ENCODE measurements around the gene MEPE. TPM values are rescaled to one million over a fixed set of nuclear protein-coding genes. Genes with fewer than 3 reads are reported as not detected.
A peak's percentile ranks its signal among the peaks of the same experiment; 100 is the strongest.
"Not testable (repeated sequence)": the region's sequence is repeated elsewhere in the genome, so short reads cannot be mapped to it uniquely, and the experiment has no call there.

The MEPE gene
- total and polyA plus RNA-seq, 2 experiments from 2014 or later = not detected

GRCh38 chr4:87884976-87885549 is 52.3 kb downstream of the MEPE start:
- no peaks in the 10 kb centered on the region for H3K36me3 ChIP-seq
- H3K4me3 ChIP-seq = no peak overlapping the region
- no peak for DNase-seq (ENCODE audit: low read depth in 1 of 2, low spot score in 1 of 2)
- H3K27me3 ChIP-seq = no peaks in the 10 kb centered on the region
- no peak for TF ChIP-seq CTCF (IDR thresholded peaks at IDR 0.05; ENCODE audit: low read depth, low read length)
- H3K4me1 ChIP-seq (ENCODE audit: low read depth) = no peaks in the 10 kb centered on the region
- no peak overlapping the region for H3K27ac ChIP-seq
- H3K9me3 ChIP-seq (ENCODE audit: low read depth) = no peaks in the 10 kb centered on the region

GRCh38 chr4:87886083-87886482 is 53.3 kb downstream of the MEPE start:
- no peak for TF ChIP-seq CTCF (IDR thresholded peaks at IDR 0.05; ENCODE audit: low read depth, low read length)
- Histone ChIP-seq H3K4me3 (no peak overlapping the region), H3K9me3 (ENCODE audit: low read depth) (no peaks in the 10 kb centered on the region), H3K27me3 (no peaks in the 10 kb centered on the region), H3K36me3 (no peaks in the 10 kb centered on the region), H3K27ac (no peak overlapping the region), H3K4me1 (ENCODE audit: low read depth) (no peaks in the 10 kb centered on the region)
- DNase-seq (ENCODE audit: low read depth in 1 of 2, low spot score in 1 of 2) = no peak

GRCh38 chr4:87890753-87891152 is 58.0 kb downstream of the MEPE start:
- not testable (repeated sequence) for H3K4me1 ChIP-seq (ENCODE audit: low read depth); H3K4me3 ChIP-seq; H3K27ac ChIP-seq; H3K27me3 ChIP-seq; H3K9me3 ChIP-seq (ENCODE audit: low read depth); DNase-seq (ENCODE audit: low read depth in 1 of 2, low spot score in 1 of 2); H3K36me3 ChIP-seq

- Histone ChIP-seq H3K27me3 (no peaks in the 10 kb centered on the region), H3K4me1 (ENCODE audit: low read depth) (no peaks in the 10 kb centered on the region), H3K36me3 (no peaks in the 10 kb centered on the region), H3K4me3 (no peak overlapping the region), H3K9me3 (ENCODE audit: low read depth) (no peaks in the 10 kb centered on the region), H3K27ac (no peak overlapping the region)
- no peak for TF ChIP-seq CTCF (IDR thresholded peaks at IDR 0.05; ENCODE audit: low read depth, low read length)
- DNase-seq (ENCODE audit: low read depth in 1 of 2, low spot score in 1 of 2) = peak in 1 of 2 donors; percentile 88
These were observed 63.3 kb downstream of the MEPE start for GRCh38 chr4:87895964-87896621.

Other genes with a start within 250 kb of the MEPE start
- not detected in 2 replicates for gene DSPP, start 224.4 kb upstream of the MEPE start, total RNA-seq
- not detected in 2 replicates for gene DSPP, start 224.4 kb upstream of the MEPE start, polyA plus RNA-seq
- not detected in 2 replicates for gene DMP1, start 182.7 kb upstream of the MEPE start, total RNA-seq
- not detected in 2 replicates for gene DMP1, start 182.7 kb upstream of the MEPE start, polyA plus RNA-seq
- not detected in 2 replicates for gene IBSP, start 33.4 kb upstream of the MEPE start, total RNA-seq
- gene IBSP, start 33.4 kb upstream of the MEPE start, polyA plus RNA-seq = not detected in 2 replicates
- 0.12 and 0.25 TPM in 2 replicates for gene SPP1, start 142.7 kb downstream of the MEPE start, total RNA-seq
- 0.54 TPM in 1 of 2 replicates, not detected in the other for gene SPP1, start 142.7 kb downstream of the MEPE start, polyA plus RNA-seq
- gene PKD2, start 174.7 kb downstream of the MEPE start, total RNA-seq = 27.1 and 31.1 TPM in 2 replicates
- gene PKD2, start 174.7 kb downstream of the MEPE start, polyA plus RNA-seq = 16.3 and 19.2 TPM in 2 replicates